Measurements from ENCODE around the gene PRXL2A.

- no peak for TF ChIP-seq CTCF (conservative IDR thresholded peaks at IDR 0.05 in 1 of 2, IDR thresholded peaks at IDR 0.05 in 1 of 2; ENCODE audit: extremely low read depth in 1 of 2, insufficient read depth in 1 of 2, low read depth in 1 of 2, low read length in 2 of 2)
- no peak for TF ChIP-seq EZH2 (IDR thresholded peaks at IDR 0.05; ENCODE audit: borderline replicate concordance, low read length)
Measured at GRCh38 chr10:80409121-80409520, 770 bp downstream of the PRXL2A start.
